H1 (cell line): ENCODE measurements around the gene CMTM1. TPM values are rescaled to one million over a fixed set of nuclear protein-coding genes. Genes with fewer than 3 reads are reported as not detected.

Source experiments
- ASH2L ChIP-seq: fragments of 200-600, 300-600 bp; sonication (generic); IDR thresholded peaks from one replicate; pipeline ENCODE4 v1.7.1; 2017; ENCODE audit warnings: low read length
- BACH1 ChIP-seq: IDR thresholded peaks from 2 replicates; pipeline ENCODE4 v1.6.1; 2012; ENCODE audit warnings: low read length, improper control_type of control experiment
- CEBPB ChIP-seq: IDR thresholded peaks from 2 replicates; pipeline ENCODE4 v1.6.1; 2012; ENCODE audit warnings: low read depth, low read length
- FOSL1 ChIP-seq: IDR thresholded peaks from 2 replicates; pipeline ENCODE4 v1.6.1; 2011; ENCODE audit warnings: mild to moderate bottlenecking, low read depth, low read length, moderate library complexity; ENCODE audit not compliant: insufficient read depth
- KDM5A ChIP-seq: fragments of 200-600 bp; IDR thresholded peaks from 2 replicates; pipeline ENCODE4 v1.7.1; 2012; ENCODE audit warnings: mild to moderate bottlenecking, low read length, inconsistent platforms, mixed read lengths
- SP2 ChIP-seq: IDR thresholded peaks from 2 replicates; pipeline ENCODE4 v1.6.1; 2012; ENCODE audit warnings: mild to moderate bottlenecking, low read length, inconsistent platforms
- SP4 ChIP-seq: IDR thresholded peaks from 2 replicates; pipeline ENCODE4 v1.6.1; 2012; ENCODE audit warnings: low read length, inconsistent platforms
- SRF ChIP-seq: IDR thresholded peaks from 2 replicates; pipeline ENCODE4 v1.6.1; 2011; ENCODE audit warnings: mild to moderate bottlenecking, low read depth, low read length, moderate library complexity
- USF2 ChIP-seq: IDR thresholded peaks from 2 replicates; pipeline ENCODE4 v1.6.1; 2011; ENCODE audit warnings: low read length, improper control_type of control experiment
- ZNF274 ChIP-seq: IDR thresholded peaks from 2 replicates; pipeline ENCODE4 v1.7.0; 2012; ENCODE audit warnings: low read length, borderline replicate concordance; ENCODE audit errors: extremely low read depth
- polyA plus RNA-seq, 7 experiments: library from polyadenylated mRNA; depleted of rRNA in 3 of 7; stranded (reverse) in 5 of 7; unstranded in 2 of 7; fragments of >200 nt in 5 of 7; fragments of 200-250 nt in 2 of 7; gene quantifications; 1 replicate in 5 of 7; 2 replicates in 1 of 7; 4 replicates in 1 of 7; pipeline versions ENCODE4 v1.2.1 to v1.2.3, GENCODE V29; 2011 to 2013; ENCODE audit warnings: missing spikeins in 2 of 7, mixed read lengths in 2 of 7
- total RNA-seq: library from RNA; stranded (reverse); fragmentation: NEBNext Ultra II Directional; extraction: Animal tissue kit (Norgen Biotek cat#: 25700); gene quantifications from 2 replicates; pipeline ENCODE4 v1.2.1, GENCODE V29; 2021

The CMTM1 gene
- total and polyA plus RNA-seq, 2 of the 8 experiments (the other 6 are each of a cell fraction or from before 2014, with no cell fraction given) = 1.2 to 2.0 TPM

GRCh38 chr16:66617728-66618127 is 51.5 kb downstream of the CMTM1 start (continued):
- TF ChIP-seq ASH2L (no peak), KDM5A (no peak), CEBPB (no peak), FOSL1 (no peak), ZNF274 (no peak), BACH1 (no peak), USF2 (no peak), SP2 (no peak), SP4 (no peak), SRF (no peak)
- TF ChIP-seq, all 59 proteins: peak for 0
